ENCODE measurements around the gene NHLH1. TPM values are rescaled to one million over a fixed set of nuclear protein-coding genes. Genes with fewer than 3 reads are reported as not detected.

Gene NHLH1
- total RNA-seq, 4 donors from 2014 or later: not detected

DNA sequence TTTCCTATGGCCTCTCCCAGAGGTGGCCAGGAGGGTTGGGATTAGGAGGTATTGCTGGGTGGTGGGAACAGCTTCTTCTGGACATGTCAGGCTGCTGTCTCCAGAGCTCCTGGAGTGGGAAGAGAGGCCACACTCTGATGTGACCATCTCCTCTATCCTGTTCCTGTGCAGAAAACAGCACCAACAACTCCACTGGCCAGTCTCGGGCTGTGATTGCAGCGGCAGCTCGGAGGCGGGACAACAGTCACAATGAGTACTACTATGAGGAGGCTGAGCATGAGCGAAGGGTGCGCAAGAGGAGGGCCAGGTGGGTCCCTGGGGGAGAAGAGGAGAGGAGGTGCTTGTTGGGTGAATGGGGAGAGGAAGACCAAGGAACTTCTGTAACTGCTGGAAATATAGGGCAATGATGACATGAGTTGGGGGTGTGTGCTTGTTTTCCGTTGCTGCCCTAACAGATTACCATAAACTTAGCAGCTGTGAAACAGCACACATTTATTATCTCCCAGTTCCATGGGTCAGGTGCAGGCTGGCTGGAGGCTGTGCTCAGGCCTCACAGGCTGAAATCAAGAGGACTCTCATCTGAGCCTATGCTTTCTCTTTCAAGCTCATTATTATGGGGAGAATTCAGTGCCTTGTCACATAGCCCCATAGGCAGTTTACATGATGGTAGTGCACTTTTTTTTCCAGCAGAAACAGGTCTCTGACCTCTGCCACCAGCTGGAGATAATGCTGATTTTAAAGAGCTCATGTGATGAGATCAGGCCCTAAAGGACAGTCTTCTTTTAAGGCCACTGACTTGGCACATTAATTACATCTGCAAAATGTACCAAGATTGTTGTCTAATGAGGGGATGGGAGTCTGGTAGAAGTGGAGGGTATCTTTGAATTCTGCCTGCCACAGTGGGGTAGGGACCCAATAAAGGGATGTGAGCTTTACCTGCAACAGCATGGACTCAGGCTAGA, 54.3 kb downstream of the NHLH1 start:
- H3K4me1 ChIP-seq: no peaks in the 10 kb centered on the region
- 95 to 98% methylated on average over 7 of the region's 7 CpGs for WGBS, 2 donors
- H3K27ac ChIP-seq: no peak overlapping the region
- no peak for DNase-seq
- intact Hi-C loops (cut with DNase I): no loop called here
- H3K4me3 ChIP-seq (replicated peaks in 1 of 3): no peak overlapping the region
- TF ChIP-seq POLR2A (IDR thresholded peaks at IDR 0.05): no peak
- TF ChIP-seq, protein P1, sequence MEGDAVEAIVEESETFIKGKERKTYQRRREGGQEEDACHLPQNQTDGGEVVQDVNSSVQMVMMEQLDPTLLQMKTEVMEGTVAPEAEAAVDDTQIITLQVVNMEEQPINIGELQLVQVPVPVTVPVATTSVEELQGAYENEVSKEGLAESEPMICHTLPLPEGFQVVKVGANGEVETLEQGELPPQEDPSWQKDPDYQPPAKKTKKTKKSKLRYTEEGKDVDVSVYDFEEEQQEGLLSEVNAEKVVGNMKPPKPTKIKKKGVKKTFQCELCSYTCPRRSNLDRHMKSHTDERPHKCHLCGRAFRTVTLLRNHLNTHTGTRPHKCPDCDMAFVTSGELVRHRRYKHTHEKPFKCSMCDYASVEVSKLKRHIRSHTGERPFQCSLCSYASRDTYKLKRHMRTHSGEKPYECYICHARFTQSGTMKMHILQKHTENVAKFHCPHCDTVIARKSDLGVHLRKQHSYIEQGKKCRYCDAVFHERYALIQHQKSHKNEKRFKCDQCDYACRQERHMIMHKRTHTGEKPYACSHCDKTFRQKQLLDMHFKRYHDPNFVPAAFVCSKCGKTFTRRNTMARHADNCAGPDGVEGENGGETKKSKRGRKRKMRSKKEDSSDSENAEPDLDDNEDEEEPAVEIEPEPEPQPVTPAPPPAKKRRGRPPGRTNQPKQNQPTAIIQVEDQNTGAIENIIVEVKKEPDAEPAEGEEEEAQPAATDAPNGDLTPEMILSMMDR (IDR thresholded peaks at IDR 0.05): no peak
- H3K9me3 ChIP-seq: no peaks in the 10 kb centered on the region
- peaks cover 0 to 9% of the 10 kb centered on the region in 2 donors for H3K36me3 ChIP-seq
- H3K27me3 ChIP-seq: no peaks in the 10 kb centered on the region

DNA sequence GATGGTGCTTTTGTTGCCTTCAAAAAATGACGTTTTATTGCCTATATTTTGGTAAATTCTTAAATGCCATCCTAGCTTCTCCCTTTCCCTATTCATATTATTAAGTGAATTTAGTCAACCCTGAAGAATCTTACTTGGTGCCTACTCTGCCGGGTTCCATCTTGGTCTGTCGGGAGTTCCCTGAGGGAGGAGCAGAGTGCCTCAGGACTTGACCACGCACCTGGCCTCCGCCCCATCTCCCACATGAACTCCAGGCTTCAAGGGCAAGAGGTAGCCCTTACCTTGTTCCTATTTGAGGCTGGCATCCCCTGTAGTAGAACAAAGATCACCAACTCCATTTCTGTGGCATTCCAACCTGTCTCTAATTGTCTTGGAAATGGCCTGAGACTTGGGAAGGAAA, 55.0 kb downstream of the NHLH1 start:
- Histone ChIP-seq H3K36me3 (peaks cover 4 to 12% of the 10 kb centered on the region in 2 donors), H3K4me1 (no peaks in the 10 kb centered on the region), H3K27me3 (no peaks in the 10 kb centered on the region), H3K27ac (no peak overlapping the region), H3K9me3 (no peaks in the 10 kb centered on the region), H3K4me3 (replicated peaks in 1 of 3) (no peak overlapping the region)
- TF ChIP-seq POLR2A (IDR thresholded peaks at IDR 0.05): no peak
- TF ChIP-seq, protein P1 (IDR thresholded peaks at IDR 0.05): no peak
- intact Hi-C loops (cut with DNase I): no loop called here
- 88 to 95% methylated on average over 5 of the region's 5 CpGs for WGBS, 2 donors
- DNase-seq: no peak

Small RNAs within 50 kb of the gene (small RNA-seq; reads per million reads assigned to genes)
- gene RF00019 (not detected), gene RNU4-42P (not detected)

Other genes starting within 250 kb of the NHLH1 start
- not detected for gene ATP1A4, start 215.5 kb upstream of the NHLH1 start, total RNA-seq
- gene CASQ1, start 176.5 kb upstream of the NHLH1 start, total RNA-seq: not detected
- gene PEA15, start 161.7 kb upstream of the NHLH1 start, total RNA-seq: 10 to 100 TPM; 47.9 to 68.5 (median 50.2) TPM
- 100 to 1,000 TPM; 221 to 239 (median 228) TPM for gene DCAF8, start 104.5 kb upstream of the NHLH1 start, total RNA-seq
- gene PEX19, start 81.9 kb upstream of the NHLH1 start, total RNA-seq: 100 to 1,000 TPM in 2 of 4 donors, 10 to 100 TPM in 2; 65.2 to 120 (median 85.3) TPM
- gene COPA, start 23.8 kb upstream of the NHLH1 start, total RNA-seq: 100 to 1,000 TPM; 172 to 334 (median 182) TPM
- 10 to 100 TPM; 50.8 to 80.1 (median 68.5) TPM for gene NCSTN, start 23.7 kb upstream of the NHLH1 start, total RNA-seq
- gene VANGL2, start 33.5 kb downstream of the NHLH1 start, total RNA-seq: 10 to 100 TPM in 1 of 4 donors, 1 to 10 TPM in 3; 5.8 to 28.5 (median 7.8) TPM
- gene SLAMF6, start 156.2 kb downstream of the NHLH1 start, total RNA-seq: 1 to 10 TPM; 1.3 to 3.6 (median 1.7) TPM
- 1 to 10 TPM; 1.8 to 5.8 (median 2.4) TPM for gene CD84, start 212.4 kb downstream of the NHLH1 start, total RNA-seq